ENCODE measurements around the gene MPP1.
"Not testable (repeated sequence)": the region's sequence is repeated elsewhere in the genome, so short reads cannot be mapped to it uniquely, and the experiment has no call there.

Gene MPP1

DNA sequence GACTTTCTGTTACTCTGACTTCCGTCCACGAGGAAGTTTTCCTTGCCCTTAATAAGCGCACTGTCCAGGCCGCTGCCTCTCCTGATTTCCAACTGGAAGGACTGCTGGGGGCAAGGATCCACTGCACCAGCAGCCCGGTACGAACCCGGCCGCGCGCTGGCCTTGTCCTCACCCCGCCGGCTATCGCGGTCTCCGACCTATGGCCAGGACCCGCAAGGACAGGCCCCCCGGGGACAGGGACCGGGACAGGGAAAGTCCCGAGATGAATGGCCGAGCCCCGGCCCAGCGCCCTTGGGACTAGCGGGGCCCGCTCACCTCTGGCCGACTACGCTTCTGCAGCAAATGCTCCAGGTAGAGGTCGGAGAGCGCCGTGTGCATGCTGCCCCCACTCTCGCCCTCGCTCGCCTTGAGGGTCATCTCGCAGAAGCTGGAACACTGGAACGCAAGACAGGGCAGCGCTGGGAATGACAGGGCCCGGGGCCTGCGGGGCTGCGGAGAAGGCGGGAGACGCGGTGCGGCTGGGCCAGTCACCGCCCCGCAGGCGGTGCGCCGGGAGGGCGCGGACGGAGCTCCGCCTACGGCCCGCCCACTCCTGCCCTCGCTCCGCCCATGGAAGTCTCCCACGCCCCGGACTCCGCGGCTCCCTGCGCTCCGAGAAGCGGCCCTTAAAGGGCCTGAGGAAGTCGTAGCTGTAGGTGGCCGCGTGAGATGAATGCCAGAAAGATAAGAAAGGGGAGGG, at the start of gene MPP1:
MPP1 (minus strand) TSS at position 529 of the 739 bp plus-strand sequence; CDS start at position 417, 112 bp downstream.
- peak within 1 kb of the TSS; percentile 55 for H3K27ac Mint-ChIP-seq
- no peaks in the 10 kb centered on the region for H3K27me3 Mint-ChIP-seq
- H3K36me3 Mint-ChIP-seq = no peaks in the 10 kb centered on the region
- peaks cover 46% of the 10 kb centered on the region for H3K4me1 Mint-ChIP-seq (ENCODE audit: low read depth)
- H3K4me3 Mint-ChIP-seq = peak within 1 kb of the TSS; percentile 81
- no peaks in the 10 kb centered on the region for H3K9me3 Mint-ChIP-seq (ENCODE audit: low read depth)

DNA sequence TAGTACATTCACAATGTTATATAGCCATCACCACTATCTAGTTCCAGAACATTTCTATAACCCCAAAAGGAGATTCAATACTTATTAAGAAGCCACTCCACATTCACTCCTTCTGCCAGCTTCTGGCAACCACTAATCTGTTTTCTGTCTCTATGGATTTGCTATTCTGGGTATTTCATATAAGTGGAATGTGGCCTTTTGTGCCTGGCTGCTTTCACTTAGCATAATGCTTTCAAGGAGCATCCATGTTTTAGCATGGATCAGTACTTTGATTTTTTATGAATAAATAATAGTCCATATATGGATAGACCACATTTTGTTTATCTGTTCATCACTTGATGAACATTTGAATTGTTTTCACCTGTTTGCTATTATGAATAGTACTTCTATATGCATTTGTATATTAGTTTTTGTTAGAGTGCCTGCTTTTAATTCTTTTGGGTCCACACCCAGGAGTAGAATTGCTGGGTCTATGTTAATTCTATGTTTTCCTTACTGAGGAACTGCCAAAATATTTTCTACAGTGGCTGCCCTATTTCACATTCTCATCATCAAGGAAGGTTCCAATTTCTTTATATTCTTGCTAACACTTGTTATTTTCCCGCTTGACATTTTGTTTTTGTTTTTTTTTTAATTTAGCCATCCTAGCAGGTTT, 45.8 kb upstream of the MPP1 start:
- no peaks in the 10 kb centered on the region for H3K27me3 Mint-ChIP-seq
- no peaks in the 10 kb centered on the region for H3K9me3 Mint-ChIP-seq (ENCODE audit: low read depth)
- no peaks in the 10 kb centered on the region for H3K4me1 Mint-ChIP-seq (ENCODE audit: low read depth)
- no peak overlapping the region for H3K27ac Mint-ChIP-seq
- peaks cover 7% of the 10 kb centered on the region for H3K36me3 Mint-ChIP-seq
- H3K4me3 Mint-ChIP-seq = no peak overlapping the region

DNA sequence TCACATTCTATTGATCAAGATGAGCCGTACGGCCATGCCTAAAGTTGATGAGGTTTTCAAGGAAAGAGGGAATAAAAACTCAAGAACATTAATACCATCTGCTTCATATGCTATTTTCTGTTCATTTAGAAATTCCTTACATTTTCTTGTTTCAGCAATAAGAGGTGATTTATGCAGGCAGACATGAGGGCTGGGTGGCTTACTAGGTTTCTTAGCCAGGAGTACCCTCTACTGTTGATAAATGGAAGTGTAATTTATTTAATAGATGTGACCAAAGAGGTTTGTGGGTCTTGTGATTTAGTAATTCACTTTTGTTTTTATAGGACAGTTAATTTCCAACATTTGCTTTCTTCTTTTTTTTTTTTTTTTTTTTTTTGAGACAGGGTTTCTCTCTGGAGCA, 35.6 kb upstream of the MPP1 start:
- Mint-ChIP-seq H3K4me3 (no peak overlapping the region), H3K27me3 (no peaks in the 10 kb centered on the region), H3K36me3 (no peaks in the 10 kb centered on the region), H3K9me3 (ENCODE audit: low read depth) (no peaks in the 10 kb centered on the region), H3K4me1 (ENCODE audit: low read depth) (no peaks in the 10 kb centered on the region), H3K27ac (no peak overlapping the region)

DNA sequence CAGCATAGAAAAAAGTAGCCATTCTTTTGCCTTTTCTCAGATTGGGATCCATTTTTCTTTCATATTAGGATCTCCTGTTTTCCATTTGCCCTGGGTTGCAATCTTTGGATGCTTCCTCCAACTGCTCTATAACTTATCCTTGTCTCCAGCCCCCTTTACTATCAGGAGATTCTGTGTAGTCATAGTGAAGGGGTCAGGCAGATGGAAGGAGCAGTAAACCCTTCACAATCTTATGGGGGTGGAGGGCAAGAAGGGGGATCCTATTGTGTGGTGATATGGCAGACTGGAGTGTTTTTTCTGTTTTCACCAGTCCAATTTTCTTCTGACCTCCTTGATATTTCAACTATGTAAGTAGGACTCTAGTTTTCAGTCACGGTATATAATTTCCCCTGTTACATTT, 30.9 kb upstream of the MPP1 start:
- Mint-ChIP-seq H3K9me3 (ENCODE audit: low read depth) (no peaks in the 10 kb centered on the region), H3K4me1 (ENCODE audit: low read depth) (no peaks in the 10 kb centered on the region), H3K4me3 (no peak overlapping the region), H3K27me3 (peaks cover 2% of the 10 kb centered on the region), H3K27ac (no peak overlapping the region), H3K36me3 (no peaks in the 10 kb centered on the region)

DNA sequence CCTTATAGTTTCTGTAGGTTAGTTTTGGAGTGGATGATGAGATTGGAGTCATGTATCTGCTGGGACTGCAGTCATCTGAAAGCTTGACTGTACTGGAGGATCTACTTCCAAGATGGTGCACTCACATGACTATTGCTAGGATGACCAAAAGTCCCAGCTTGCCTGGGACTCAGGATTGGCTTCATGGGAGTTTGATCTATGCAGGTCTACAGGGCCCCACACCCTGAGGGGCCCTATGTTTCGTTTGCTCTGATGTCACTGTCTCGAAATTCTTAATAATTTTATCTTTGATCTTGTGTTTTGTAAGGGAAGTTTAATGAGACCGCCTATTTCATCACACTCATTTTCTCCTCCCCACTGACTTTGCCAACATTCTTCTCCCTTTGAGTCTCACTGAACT, 29.3 kb upstream of the MPP1 start, which contains the start of gene SMIM9:
SMIM9 (minus strand) TSS at position 101 of the 400 bp plus-strand sequence. CDS start 3,806 bp downstream, outside the sequence.
- Mint-ChIP-seq H3K4me3 (no peak within 1 kb of the TSS), H3K27ac (no peak within 1 kb of the TSS), H3K36me3 (no peaks in the 10 kb centered on the region), H3K4me1 (ENCODE audit: low read depth) (peaks cover 2% of the 10 kb centered on the region), H3K27me3 (peaks cover 2% of the 10 kb centered on the region), H3K9me3 (ENCODE audit: low read depth) (no peaks in the 10 kb centered on the region)

DNA sequence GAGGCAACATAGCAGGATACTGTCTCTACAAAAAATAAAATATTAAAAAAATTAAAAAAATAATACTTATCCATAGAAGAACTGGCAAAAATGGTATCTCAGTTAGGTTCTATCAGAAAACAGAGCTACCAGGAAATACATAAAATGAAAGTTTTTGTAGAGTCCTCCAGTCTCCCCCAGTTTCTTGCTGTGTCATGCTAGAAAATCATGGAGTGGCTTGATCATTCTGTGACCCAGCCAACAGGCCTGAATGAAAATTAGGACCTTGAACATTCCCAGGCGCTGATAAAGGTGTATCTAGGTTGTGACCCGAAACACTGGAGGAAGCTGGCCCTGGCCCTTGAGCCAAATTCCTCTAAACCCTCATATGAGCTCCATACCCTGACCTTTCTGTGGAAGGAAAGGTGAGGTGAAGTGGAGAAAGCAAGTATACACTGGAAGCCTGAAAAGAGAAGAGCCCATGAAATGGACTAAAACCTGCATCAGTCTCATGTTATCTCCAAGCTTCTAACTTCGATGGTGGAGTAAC, 28.5 kb upstream of the MPP1 start:
- H3K27me3 Mint-ChIP-seq = peaks cover 2% of the 10 kb centered on the region
- H3K4me1 Mint-ChIP-seq (ENCODE audit: low read depth) = peaks cover 6% of the 10 kb centered on the region
- no peak overlapping the region for H3K27ac Mint-ChIP-seq
- no peaks in the 10 kb centered on the region for H3K9me3 Mint-ChIP-seq (ENCODE audit: low read depth)
- H3K36me3 Mint-ChIP-seq = no peaks in the 10 kb centered on the region
- H3K4me3 Mint-ChIP-seq = no peak overlapping the region

DNA sequence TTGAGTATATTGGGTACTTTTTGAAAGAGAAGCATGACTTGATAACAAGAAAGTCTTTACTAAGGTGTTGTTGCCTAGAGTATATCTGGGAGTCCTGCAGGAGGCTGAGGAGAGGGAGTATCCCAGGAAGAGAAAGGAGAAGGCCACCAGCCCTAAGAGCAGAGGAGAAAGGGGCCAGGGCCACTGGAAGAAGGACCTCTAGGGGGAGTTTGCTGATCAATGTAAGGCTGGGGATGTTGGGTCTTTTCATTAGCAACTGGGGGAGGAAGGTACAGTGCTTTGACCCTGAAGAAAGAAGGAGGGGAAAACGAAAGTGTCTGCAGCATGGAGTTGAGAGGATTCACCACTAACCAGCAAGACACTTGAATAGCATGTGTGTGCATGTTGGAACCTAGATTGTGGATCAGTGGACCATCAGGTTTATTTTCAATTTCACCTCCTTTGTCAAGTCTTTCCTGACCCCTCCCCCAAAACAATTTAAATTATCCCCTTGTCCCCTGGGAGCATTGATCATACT, 24.7 kb upstream of the MPP1 start:
- Mint-ChIP-seq H3K27ac (no peak overlapping the region), H3K9me3 (ENCODE audit: low read depth) (no peaks in the 10 kb centered on the region), H3K4me3 (no peak overlapping the region)

DNA sequence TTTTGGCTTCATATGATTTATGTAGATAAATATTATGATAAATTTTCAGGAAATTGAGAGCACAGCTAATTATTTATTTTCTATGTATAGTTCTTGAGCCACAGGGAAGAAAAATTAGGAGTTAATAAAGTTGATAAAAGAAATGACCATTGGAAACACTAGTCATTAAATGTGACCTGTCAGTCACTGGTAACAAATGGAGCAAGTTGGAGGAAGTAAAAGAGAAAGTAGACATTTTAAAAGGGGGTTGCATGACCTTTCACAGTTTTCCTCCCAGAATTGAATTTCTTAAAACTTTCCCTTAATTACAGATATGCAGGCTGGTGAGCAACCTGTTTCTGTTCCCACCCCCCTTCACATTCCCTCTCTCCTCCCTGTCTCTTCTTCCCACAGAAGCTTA, 23.8 kb upstream of the MPP1 start:
- no peaks in the 10 kb centered on the region for H3K9me3 Mint-ChIP-seq (ENCODE audit: low read depth)
- peaks cover 2% of the 10 kb centered on the region for H3K27me3 Mint-ChIP-seq
- no peak overlapping the region for H3K27ac Mint-ChIP-seq
- H3K36me3 Mint-ChIP-seq = no peaks in the 10 kb centered on the region
- H3K4me1 Mint-ChIP-seq (ENCODE audit: low read depth) = peaks cover 10% of the 10 kb centered on the region
- no peak overlapping the region for H3K4me3 Mint-ChIP-seq

More for the DNA sequence above, 24.7 kb upstream of the MPP1 start:
- Mint-ChIP-seq H3K27me3 (peaks cover 2% of the 10 kb centered on the region), H3K36me3 (no peaks in the 10 kb centered on the region), H3K4me1 (ENCODE audit: low read depth) (peaks cover 10% of the 10 kb centered on the region)

DNA sequence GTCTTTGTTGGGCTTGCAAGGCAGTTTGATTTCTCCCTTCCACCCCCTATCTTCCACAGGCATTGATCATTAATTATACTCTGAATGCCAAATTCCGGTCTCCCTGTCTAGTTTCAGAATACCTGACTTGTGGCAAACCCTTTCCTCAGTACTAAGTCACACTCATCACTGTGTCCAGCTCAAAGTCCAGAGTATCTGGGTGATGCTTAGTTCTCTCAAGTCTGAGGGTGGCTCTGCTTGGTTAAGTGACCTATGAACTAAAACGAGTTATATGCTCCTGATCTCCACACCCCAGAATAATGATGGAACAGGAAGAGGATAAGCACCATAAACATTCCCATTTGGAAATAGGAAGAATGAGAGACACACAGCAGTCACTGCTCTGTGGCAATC, 22.7 kb upstream of the MPP1 start:
- Mint-ChIP-seq H3K36me3 (no peaks in the 10 kb centered on the region), H3K4me3 (no peak overlapping the region), H3K9me3 (ENCODE audit: low read depth) (no peaks in the 10 kb centered on the region), H3K27me3 (peaks cover 2% of the 10 kb centered on the region), H3K4me1 (ENCODE audit: low read depth) (peaks cover 10% of the 10 kb centered on the region), H3K27ac (no peak overlapping the region)

DNA sequence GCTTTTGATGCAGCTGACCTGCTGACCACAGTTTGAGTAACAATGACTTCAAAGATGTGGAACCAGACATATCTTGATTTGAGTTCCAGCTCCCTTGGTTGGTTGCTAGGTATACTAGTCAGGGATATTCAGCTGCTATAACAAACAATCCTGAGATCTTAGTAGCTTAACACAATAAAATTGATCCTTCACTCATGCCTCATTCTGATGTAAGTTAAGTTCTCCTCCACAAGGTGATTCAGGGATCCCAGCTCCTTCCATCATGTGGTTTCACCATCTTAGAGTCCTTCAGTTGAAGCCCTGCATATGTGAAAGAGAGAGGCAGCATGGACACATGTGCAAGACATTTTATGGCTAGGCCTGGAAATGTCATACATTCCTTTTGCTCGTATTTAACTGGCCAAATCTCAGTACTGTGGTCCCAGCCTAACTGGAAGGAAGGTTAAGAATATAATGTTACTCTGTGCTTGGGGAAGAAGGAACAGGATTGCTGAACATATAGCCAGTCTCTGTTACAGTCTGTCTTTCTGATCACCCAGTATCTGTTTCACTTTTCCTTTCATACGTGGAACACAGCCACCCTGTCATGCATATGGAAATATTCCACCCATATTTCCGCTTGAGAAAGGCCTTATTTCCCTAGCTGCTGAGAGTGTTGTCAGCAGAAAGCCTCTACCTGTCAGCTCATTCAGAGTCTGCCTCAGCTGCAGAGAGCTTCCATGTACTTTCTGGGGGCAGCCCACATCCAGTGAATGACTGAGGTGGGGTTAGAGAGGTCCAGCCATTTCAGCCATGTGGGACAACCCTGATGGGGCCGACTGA, 22.1 kb upstream of the MPP1 start:
- no peaks in the 10 kb centered on the region for H3K9me3 Mint-ChIP-seq (ENCODE audit: low read depth)
- peaks cover 10% of the 10 kb centered on the region for H3K4me1 Mint-ChIP-seq (ENCODE audit: low read depth)
- H3K27ac Mint-ChIP-seq = no peak overlapping the region
- H3K27me3 Mint-ChIP-seq = peaks cover 2% of the 10 kb centered on the region
- no peaks in the 10 kb centered on the region for H3K36me3 Mint-ChIP-seq
- H3K4me3 Mint-ChIP-seq = no peak overlapping the region

DNA sequence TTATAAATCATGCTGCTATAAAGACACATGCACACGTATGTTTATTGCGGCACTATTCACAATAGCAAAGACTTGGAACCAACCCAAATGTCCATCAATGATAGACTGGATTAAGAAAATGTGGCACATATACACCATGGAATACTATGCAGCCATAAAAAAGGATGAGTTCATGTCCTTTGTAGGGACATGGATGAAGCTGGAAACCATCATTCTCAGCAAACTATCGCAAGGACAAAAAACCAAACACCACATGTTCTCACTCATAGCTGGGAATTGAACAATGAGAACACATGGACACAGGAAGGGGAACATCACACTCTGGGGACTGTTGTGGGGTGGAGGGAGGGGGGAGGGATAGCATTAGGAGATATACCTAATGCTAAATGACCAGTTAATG, 20.3 kb upstream of the MPP1 start:
- H3K4me1 Mint-ChIP-seq (ENCODE audit: low read depth) = peaks cover 10% of the 10 kb centered on the region

DNA sequence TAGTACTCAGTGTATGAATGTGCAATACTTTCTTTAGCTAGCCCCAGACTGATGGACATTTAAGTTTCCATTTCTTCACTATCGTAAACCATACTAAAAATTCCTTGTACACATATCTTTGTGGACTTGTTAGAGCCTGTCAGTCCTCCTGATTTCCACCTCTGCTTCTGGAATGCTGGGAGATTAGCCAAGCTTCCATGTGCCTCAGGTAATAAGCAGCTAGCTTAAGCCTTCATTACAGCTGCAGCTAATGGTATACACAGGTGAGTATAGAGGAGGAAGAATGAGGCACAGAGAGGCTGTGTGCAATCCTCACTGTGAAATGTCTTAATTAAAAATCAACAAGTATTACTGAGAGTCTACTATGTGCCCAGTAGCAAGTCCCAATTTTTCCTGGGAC, 19.4 kb upstream of the MPP1 start:
- Mint-ChIP-seq H3K9me3 (ENCODE audit: low read depth) (no peaks in the 10 kb centered on the region), H3K4me1 (ENCODE audit: low read depth) (peaks cover 9% of the 10 kb centered on the region), H3K36me3 (no peaks in the 10 kb centered on the region), H3K4me3 (no peak overlapping the region), H3K27ac (no peak overlapping the region), H3K27me3 (no peaks in the 10 kb centered on the region)

More for the DNA sequence above, 20.3 kb upstream of the MPP1 start:
- not testable (repeated sequence) for H3K36me3 Mint-ChIP-seq; H3K4me3 Mint-ChIP-seq; H3K27ac Mint-ChIP-seq; H3K9me3 Mint-ChIP-seq (ENCODE audit: low read depth); H3K27me3 Mint-ChIP-seq

DNA sequence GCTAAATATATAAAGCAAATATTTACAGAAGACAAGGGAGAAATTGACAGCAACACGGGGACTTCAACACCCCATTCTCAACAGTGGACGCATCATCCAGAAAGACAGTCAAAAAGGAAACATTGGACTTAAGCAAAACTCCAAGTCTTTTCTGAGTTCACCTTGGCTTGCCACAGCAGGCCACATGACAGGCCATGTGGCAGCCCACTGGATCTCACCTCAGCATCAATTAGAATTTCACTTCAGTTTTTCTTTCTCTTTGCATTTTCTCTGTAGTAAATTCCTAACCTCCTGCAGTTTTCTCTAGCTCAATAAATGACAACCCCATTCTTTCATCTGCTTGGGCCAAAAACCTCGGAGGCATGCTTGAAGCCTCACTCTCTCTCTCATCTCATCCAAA, 16.7 kb upstream of the MPP1 start:
- no peak overlapping the region for H3K4me3 Mint-ChIP-seq
- H3K27ac Mint-ChIP-seq = no peak overlapping the region
- no peaks in the 10 kb centered on the region for H3K27me3 Mint-ChIP-seq
- no peaks in the 10 kb centered on the region for H3K9me3 Mint-ChIP-seq (ENCODE audit: low read depth)
- no peaks in the 10 kb centered on the region for H3K4me1 Mint-ChIP-seq (ENCODE audit: low read depth)
- H3K36me3 Mint-ChIP-seq = no peaks in the 10 kb centered on the region

DNA sequence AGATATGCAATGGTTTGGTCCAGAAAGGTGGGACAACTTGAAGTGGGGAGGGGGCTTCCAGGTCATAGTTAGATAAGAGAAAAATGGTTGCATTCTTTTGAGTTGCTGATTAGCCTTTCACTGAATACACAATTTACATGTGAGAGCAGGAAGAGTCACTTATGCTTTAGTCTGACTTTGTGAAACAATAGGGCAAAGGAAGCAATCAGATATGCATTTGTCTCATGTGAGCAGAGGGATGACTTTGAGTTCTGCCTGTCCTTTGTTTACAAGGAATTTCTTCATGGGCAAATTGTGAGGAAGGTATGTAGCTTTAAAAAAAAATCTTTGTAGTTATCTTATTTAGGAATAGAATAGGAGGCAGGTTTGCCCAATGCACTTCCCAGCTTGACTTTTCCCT, 16.2 kb upstream of the MPP1 start:
- Mint-ChIP-seq H3K9me3 (ENCODE audit: low read depth) (no peaks in the 10 kb centered on the region), H3K4me1 (ENCODE audit: low read depth) (no peaks in the 10 kb centered on the region), H3K36me3 (no peaks in the 10 kb centered on the region), H3K27ac (no peak overlapping the region), H3K27me3 (no peaks in the 10 kb centered on the region), H3K4me3 (no peak overlapping the region)

Measured in activated naive CD8-positive, alpha-beta T cell (primary cell).